SIG-M5 treated with dmso at 0.1 percent for 504 hours (cell line): Measurements from ENCODE around the gene MYLK4.
"Not testable (repeated sequence)": the region's sequence is repeated elsewhere in the genome, so short reads cannot be mapped to it uniquely, and the experiment has no call there.

ENCODE experiments used
- DNase-seq: peaks from one replicate; lab custom pipeline; 2025; ENCODE audit not compliant: unreplicated experiment; lab: John Stamatoyannopoulos, UW

MYLK4 gene

DNA sequence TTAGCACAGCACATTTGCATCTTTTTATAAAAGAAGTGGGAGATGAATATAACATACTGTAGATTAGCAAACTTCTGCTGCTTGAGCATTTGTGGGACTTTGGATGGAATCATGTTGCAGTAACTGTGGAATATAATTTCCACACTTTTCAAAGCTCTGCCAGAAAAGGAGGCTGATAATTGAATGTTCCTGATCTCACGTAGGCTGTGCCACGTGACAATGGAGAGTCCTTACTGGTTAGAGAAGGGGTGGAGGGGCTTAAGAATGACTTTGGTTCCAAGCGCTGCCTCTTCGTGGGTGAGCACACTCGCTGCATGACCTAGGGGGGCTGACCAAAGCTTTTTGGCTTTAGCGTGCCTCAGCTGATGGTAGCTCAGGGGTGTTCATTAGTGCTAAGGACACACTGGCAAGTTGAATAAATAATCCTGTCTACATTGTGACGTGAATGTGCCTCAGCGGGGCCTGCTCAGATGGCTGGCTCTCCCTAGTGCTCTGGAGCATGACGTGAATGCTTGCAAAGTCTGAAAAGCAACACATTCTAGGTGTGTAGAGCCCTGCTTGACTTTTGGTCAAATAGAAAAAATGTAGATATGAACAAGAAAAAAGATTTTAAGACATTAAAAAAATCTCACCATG lies 29.5 kb upstream of the MYLK4 start:
- DNase-seq = no peak

DNA sequence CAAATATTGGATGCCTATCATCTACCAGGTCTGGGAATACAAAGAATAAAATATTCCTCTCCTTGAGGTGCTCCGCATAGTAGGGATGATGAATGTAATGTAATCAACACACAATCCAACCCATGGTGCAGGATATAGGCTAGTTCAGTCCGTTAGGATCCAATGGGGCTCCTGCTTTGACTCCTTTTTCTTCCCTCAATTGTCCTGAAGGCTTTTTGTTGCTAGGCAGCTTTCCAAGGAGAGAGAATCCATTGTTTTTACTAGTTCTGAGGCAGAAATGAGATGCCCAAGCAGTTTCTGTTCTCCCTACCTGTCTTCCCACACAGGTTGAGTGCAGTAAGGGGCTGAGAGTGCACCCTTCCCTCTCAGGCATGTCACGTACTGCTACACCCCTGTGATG lies 26.5 kb upstream of the MYLK4 start:
- DNase-seq = no peak

DNA sequence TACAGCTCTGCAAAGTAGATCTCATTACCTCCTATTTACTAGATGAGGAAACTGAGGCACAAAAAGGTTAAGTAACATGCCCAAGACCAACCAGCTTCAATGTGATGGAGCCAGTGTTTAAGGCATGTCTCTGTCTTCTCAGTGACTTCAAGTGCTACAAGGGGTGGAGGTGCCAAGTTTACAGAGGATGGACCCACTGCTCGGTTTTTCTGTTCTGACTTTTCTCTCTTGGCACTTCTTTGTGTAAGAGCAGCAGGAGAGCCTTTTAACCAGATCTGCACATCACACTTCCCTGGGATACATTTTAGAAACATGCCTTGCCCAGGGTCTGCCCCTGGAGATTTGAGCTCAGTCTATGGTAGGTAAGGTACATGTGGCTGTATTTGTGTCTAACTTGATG lies 24.3 kb upstream of the MYLK4 start:
- no peak for DNase-seq

DNA sequence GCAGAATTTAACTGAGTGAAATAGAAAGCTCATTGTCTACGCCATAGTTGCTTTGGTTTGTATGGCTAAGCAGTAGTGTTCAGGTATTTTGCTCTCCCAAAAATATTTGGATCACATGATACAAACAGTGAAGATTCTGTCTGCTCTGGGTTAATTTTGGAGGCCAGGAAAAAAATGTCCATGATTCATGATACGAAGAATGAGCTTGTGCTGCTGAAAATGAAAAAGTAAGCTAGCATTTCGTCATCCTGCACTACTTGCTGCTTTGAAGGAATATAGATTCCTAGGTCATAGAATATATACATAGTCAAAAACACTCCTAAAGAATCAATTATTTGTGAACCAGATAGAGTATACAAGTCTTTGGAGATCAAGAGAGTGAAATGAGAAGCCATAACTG lies 22.7 kb upstream of the MYLK4 start:
- no peak for DNase-seq

DNA sequence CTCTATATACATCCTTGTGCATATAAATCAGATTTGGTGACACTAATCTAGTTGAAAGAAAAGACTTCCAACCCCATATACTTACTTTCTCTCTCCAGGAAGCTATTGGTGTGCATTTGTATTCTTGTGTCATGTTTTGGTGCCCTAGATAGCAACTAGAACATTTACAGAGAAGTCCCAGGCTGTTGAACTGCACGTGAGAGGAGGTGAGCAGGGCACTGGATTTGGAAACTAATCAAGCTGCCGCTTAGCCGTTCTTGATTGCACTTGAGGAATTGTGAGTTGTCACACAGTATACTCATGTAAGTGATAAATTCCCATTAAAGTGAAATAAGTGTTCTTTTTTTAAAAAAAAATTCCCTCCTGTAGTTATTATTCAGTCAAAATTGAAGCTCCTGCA lies 22.1 kb upstream of the MYLK4 start:
- DNase-seq = no peak

DNA sequence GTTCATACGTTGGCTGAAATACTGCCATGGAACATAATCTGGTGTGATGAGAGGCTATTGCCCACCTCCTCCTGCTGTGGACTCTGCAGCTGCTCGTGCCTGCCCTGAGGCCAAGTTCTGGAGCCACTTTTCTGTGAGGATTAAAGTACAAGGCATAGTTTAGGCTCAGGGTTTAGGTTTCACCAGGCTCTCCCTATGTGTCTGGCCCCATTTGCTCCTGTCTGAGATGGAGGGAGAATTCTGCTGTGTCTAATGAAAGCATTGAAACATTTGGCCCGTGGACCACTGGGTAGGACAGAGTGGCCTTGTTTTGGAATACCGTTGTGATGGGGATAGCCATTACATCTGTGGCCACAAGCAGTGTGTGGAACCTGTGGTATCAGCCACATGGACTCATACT lies 20.4 kb upstream of the MYLK4 start:
- no peak for DNase-seq

DNA sequence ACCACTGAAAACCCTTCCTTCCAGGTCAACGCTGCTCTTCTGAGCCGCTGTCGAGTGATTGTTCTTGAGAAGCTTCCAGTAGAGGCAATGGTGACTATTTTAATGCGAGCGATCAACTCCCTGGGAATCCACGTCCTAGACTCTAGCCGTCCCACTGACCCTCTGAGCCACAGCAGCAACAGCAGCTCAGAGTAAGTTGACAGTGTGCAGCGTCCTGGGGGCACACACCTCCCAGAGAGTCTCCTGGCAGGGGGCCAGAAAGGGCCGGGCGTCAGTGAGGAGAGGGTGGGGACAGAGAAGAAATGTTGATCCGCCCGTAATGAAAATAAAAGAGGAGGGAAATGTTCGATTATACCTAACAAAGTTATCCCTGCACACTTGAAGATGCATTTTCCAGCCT lies 19.4 kb upstream of the MYLK4 start:
- DNase-seq = no peak

DNA sequence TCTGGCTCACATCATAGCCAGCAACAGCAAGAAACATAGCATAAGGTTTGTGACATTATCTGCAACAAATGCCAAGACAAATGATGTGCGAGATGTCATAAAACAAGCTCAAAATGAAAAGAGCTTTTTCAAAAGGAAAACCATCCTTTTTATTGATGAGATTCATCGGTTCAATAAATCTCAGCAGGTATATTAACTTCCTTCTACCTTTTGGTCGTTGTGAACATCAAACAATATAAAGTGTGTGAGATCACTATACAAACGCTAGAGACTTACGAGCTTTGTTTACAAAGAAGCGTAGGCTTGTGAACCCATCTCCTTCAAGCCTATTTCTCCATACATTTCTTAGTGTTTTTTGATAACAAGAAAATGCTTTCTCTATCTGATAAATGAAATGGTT lies 18.0 kb upstream of the MYLK4 start:
- no peak for DNase-seq

DNA sequence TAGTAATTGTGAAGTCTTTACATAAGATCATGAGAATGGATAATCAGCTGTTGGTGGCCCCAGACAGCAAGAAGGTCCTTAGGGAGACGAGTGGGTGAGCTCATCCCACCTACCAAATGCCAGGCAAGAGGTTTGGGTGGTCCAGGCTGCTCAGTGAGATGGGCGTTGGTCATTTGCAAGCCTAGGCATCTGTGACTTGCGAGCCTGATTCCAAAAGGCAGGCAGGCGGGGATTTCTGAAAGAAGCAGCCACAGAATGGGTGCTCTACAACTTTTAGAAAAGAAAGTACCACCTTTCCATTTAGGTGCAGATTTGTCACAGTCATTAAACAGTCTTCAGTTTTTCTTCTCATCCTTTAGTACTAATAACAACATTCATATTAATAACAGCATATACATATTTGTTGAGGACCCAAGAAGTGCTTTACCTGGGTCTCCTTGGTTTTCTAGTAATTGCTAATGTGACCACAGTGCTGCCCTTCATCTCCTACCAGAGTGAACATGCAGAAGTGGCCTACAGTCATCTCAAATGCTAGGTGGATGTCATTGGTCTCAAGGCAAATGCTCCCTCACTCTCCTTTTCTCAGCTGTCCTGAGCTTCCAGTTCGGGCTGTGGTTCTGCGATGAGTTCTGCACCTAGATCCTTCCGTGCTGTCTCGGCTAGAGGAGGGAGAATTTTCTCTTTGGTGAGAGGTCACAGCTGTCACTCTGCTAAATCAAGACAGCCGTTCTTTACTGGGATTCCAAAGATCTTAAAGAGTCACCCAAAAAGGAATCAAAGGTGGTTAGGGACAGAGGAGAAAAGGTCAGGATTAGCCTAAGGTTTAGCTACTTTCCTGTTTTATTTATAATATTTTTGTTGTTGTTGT lies 17.2 kb upstream of the MYLK4 start:
- DNase-seq = no peak

DNA sequence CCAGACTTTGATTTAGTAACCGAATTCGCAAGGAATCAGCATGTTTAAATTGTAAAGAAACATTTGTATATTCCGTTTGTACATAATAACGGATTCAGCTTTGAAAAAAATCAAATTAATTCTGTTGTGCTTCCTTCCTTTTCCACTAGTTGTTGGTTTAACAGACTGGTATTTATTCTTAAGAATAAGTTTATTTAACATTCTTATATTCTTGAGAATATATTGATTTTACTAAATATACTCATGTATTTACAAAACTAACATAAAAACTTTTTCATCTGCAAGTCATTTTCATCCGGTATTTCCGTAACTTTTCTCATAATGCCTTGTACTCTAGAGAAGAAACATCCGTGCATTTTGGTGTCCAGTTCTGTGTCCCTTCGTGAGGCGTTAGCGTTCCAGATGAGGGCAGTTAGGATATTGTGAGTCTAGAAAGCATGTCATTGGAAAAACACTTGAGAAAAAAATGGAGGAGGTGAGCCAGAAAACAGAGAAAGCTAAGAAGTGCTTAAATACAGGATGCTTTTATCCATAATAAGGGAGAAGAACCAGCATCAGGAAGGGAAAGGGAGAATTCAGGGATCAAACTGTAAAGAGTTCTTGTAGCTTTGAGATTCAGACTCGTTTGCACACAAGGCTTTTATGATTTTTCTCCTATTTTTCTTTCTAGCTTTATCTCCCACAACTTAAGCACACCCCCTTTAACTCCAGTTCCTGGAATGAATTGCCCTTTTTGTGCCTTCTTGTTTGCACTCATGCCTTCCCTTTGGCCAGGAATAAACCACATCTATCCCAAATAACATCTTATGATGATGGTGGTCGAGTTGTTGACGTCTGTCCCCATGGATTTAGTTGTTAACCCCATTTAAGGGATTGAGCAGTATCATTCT lies 16.3 kb upstream of the MYLK4 start:
- no peak for DNase-seq

DNA sequence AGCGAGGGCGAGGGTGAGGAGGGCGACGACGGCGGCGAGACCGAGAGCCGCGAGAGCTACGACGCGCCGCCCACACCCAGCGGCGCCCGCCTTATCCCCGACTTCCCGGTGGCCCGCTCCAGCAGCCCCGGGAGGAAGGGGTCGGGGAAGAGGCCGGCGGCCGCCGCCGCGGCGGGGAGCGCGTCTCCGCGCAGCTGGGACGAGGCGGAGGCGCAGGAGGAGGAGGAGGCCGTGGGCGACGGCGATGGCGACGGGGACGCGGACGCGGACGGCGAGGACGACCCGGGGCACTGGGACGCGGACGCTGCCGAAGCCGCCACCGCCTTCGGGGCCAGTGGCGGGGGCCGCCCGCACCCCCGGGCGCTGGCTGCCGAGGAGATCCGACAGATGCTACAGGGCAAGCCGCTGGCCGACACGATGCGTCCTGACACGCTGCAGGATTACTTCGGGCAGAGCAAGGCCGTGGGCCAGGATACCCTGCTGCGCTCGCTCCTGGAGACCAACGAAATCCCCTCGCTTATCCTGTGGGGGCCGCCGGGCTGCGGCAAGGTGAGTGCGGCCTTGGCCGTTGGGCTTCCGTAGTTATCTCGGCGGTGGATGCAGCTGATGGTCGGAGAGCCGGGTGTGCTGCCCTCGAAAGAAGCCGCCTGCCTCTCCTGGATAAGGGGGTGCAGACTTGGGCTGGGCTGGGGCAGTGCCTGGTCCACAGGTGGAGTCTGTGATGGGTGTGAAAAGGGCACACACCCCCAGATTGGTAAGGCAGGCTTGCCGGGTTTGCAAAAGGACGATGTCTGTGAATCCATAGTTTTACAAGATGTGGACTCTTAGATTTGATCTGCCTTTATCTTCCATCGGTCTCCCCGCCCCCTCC lies 15.4 kb upstream of the MYLK4 start:
- peak; percentile 25 for DNase-seq

DNA sequence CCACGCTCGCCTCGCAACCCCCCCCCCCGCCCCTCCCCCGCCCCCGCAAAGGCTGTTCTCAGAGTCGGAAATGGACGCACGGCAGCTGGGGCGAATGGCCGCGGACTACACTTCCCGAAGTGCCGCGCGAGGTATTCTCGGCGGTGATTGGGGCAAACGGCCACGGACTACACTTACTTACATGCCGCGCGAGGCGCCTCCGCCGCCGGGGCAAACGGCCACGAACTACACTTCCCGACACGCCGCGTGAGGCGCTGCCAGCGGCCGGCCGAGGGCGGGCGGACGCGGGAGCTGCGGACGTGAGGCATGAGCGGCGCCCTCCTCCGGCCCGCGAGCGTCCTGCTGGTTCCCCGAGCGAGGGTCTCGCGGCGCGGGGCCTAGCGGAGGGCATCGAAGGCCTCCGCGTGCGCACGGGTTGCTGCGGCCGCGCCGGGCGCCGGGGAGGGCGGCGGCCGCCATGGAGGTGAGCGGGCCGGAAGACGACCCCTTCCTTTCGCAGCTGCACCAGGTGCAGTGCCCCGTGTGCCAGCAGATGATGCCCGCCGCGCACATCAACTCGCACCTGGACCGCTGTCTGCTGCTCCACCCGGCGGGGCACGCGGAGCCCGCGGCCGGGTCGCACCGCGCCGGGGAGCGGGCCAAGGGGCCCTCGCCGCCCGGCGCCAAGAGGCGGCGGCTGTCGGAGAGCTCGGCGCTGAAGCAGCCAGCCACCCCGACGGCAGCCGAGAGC lies 14.6 kb upstream of the MYLK4 start, which contains the start of gene WRNIP1:
Gene WRNIP1 (plus strand): TSS at position 228 of the 730 bp plus-strand sequence. CDS start 230 bp downstream, at position 458.
- peak; percentile 95 for DNase-seq

DNA sequence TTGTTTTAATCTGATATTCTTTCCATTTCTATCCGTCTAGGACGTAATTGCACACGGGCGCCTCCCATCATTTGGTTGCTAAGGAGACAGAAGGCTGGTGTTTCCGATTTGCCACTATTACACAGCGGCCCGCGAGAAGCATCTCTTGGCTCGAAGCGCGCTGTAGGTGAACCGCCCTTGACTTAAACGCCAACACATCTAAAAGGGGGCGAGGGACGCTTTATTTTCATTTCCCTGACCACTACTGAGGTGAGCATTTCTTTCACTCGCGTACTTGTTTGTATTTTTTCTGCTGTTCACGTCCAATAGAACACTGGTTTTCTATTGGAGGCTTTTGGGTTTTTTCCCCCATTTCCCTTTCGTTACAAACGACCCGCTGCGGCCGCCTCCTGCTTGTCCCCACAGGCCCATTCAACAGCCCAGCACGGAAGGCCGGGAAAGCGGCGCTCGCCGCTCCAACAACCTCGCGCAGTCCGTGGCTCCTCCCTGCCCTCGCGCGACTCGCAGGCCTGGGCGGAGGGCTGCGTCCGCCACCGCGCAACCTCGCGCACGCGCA lies 14.0 kb upstream of the MYLK4 start:
- peak; percentile 64 for DNase-seq

DNA sequence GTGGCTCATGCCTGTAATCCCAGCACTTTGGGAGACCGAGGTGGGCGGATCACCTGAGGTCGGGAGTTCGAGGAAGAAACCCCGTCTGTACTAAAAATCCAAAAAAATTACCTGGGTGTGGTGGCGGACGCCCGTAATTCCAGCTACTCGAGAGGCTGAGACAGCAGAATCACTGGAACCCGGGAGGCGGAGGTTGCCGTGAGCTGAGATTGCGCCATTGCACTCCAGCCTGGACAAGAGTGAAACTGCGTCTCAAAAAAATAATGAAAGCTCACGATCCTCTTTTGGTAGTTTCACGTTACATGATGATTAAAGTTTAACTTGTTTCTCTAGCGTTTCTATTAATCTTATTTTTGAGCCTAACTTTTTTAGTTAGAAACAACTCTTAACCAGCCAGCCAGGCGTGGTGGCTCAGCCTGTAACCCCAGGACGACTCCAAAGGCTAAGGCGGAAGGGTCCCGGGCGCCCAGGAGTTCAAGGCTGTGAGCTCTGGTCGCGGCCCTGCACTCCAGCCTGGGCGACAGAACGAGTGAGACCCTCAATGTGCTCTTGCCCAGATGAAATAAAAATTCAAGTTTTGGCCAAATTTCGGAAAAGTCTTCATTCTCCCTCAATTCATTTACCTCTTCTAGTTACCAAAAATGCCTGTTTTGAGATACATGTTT lies 13.3 kb upstream of the MYLK4 start:
- DNase-seq = no peak

DNA sequence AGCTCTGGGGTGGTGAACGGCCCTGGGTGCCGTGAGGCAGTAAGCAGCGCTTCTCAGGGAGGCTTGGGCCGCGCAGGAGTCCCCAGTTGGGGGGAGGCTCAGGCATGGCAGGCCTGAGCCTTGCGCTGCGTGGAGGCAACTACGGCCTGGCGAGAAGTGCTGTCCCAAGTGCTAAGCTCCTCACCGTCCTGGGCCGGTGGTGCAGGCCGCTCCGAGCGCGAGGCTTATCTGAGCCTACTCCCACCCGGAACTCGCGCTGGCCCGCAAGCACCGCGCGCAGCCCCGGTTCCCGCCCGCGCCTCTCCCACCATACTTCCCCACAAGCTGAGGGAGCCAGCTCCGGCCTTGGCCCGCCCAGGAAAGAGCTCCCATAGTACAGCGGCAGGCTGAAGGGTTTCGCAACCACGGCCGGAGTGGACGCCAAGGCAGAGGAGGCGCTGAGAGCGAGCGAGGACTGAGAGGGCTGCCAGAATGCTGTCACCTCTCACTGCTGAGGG lies 12.7 kb upstream of the MYLK4 start:
- no peak for DNase-seq

DNA sequence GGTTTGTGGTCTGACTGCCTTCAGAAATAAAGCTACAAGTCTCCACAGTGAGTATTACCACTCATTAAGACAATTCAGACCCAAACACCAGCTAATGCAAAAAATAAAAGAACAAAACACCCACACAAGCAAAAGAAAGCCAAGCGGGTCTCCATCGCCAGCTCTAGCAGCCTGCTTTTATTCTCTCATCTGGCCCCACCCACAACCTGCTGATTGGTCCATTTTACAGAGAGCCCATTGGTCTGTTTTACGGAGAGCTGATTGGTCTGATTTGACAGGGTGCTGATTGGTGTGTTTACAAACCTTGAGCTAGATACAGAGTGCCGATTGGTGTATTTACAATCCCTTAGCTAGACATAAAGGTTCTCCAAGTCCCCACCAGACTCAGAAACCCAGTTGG lies 12.1 kb upstream of the MYLK4 start:
- DNase-seq = not testable (repeated sequence)

DNA sequence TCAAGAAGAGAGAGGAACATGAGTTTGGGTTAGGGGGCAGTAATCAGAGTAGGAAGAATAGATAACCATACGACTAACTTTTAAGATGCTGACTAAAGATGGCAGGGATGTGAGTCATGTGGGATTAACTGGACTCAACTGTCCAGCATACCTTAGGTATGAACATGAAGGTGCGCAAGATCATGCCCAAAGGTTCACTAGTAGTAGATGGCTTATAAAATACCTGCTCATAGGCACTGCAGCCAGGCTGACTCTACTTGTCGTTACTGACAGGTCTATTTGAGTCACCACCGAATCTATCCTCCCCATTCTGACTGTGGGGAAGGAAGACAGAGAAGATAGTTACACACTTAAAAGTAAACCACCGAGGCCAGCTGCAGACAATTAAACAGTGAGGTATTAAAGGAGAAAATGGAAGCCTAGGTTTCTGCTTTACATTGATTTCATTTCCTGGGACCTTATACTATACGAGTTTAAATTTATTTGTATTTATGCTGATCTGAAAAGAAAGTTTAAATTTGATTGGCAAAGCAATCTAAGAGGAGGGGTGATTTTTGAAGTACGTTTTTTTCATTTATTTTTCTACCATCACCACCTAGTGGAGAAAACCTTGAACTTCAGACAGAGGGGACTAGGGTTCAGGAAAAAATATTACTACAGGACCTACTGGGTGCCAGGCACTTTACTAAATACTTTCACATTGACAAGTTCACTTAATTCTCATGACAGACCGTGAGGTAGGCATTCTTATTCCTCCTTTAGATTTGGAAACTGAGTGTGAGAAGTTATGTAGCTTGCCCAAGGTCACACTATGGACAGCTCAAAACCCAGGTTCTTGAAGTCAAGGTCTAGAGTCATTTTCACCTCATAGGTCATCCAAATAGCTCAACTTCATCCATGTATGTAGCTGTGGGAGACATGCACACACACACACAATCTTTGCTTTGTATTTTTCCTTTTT lies 10.4 kb upstream of the MYLK4 start:
- peak; percentile 51 for DNase-seq

DNA sequence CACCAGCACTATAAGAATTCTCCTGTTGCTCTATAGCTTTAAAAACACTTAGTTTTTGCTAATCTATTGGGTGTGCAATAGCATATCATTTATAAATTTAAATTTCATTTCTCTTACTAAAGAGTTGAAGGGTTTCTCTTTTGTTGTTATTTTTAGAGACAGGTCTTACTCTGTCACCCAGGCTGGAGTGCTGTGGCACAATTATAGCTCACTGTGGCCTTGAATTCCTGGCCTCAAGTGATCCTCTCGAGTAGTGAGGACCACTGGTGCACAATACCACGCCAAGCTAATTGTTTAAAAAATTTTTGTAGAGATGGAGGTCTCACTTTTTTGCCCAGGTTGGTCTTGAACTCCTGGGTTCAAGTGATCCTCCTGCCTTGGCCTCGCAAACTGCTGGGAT lies 8.3 kb upstream of the MYLK4 start:
- no peak for DNase-seq
